Sciatic nerve (tissue), 2 donors: ENCODE data around the gene PROKR2. TPM values are rescaled to one million over a fixed set of nuclear protein-coding genes. Genes with fewer than 3 reads are reported as not detected.

Experiments
- ATAC-seq: fragments of 200-7000 bp; cut with Tn5 transposase; one replicate; pipeline ENCODE4 v1.9.1; 2020; ENCODE audit warnings: mild to moderate bottlenecking, moderate library complexity
- DNase-seq: peaks from one replicate; pipeline ENCODE4 v3.0.0-alpha.2; 2020; ENCODE audit warnings: low spot score
- intact Hi-C: fragments of 100-400 bp; cut with DNase I; formaldehyde crosslinking; loops from one replicate; pipeline ENCODE4 v1.14.2; 2022
- total RNA-seq: library from RNA; stranded (reverse); fragmentation: NEBNext Ultra II Directional; extraction: Animal tissue kit (Norgen Biotek cat#: 25700); gene quantifications from one replicate; pipeline ENCODE4 v1.2.1, GENCODE V29; 2021
- donor health status: DM: no; HTN: no; CAD: no.
- donor health status: DM: no; HTN: no; CAD: no.

PROKR2 gene
- total RNA-seq, 1 donor from 2014 or later = not detected

- no peak for ATAC-seq
- intact Hi-C loops = no loop called here
- no peak for DNase-seq
These were observed 19.3 kb downstream of the PROKR2 start for GRCh38 chr20:5297280-5298004.

GRCh38 chr20:5290596-5290995, 26.2 kb downstream of the PROKR2 start:
- intact Hi-C loops = no loop called here
- ATAC-seq (no peak), DNase-seq (no peak)

GRCh38 chr20:5282561-5282960, 34.2 kb downstream of the PROKR2 start:
- DNase-seq = no peak
- intact Hi-C loops = no loop called here
- no peak for ATAC-seq

- ATAC-seq = no peak
- no peak for DNase-seq
These were observed 37.1 kb downstream of the PROKR2 start for GRCh38 chr20:5279661-5280060.

GRCh38 chr20:5272268-5272667, 44.5 kb downstream of the PROKR2 start:
- DNase-seq = no peak
- intact Hi-C loops = no loop called here
- ATAC-seq = no peak

More at GRCh38 chr20:5279661-5280060, 37.1 kb downstream of the PROKR2 start:
- intact Hi-C loops = no loop called here

- DNase-seq (no peak), ATAC-seq (no peak)
- intact Hi-C loops = no loop called here
These were observed 46.2 kb downstream of the PROKR2 start for GRCh38 chr20:5270603-5271002.

- ATAC-seq (no peak), DNase-seq (no peak)
- intact Hi-C loops = no loop called here
These were observed 48.3 kb downstream of the PROKR2 start for GRCh38 chr20:5268449-5268848.

- no peak for DNase-seq
- no peak for ATAC-seq
- intact Hi-C loops = no loop called here
These were observed 49.7 kb downstream of the PROKR2 start for GRCh38 chr20:5267092-5267491.

Other genes starting within 250 kb of the PROKR2 start
- 85.5 TPM for gene TMEM230, start 203.9 kb downstream of the PROKR2 start, total RNA-seq
- gene PCNA, start 197.0 kb downstream of the PROKR2 start, total RNA-seq = 22.3 TPM
- 62.7 TPM for gene CDS2, start 189.9 kb downstream of the PROKR2 start, total RNA-seq